ENCODE results near the gene BLTP2.
A peak's percentile ranks its signal among the peaks of the same experiment; 100 is the strongest.

BLTP2 gene

GRCh38 chr17:28623696-28624095, 21.3 kb downstream of the BLTP2 start:
- Histone ChIP-seq H3K4me3 (ENCODE audit: low read length in 2 of 2) (no peak overlapping the region), H3K27me3 (ENCODE audit: control insufficient read depth in 2 of 2, insufficient read depth in 2 of 2, low read length in 2 of 2) (no peaks in the 10 kb centered on the region), H3K36me3 (ENCODE audit: control insufficient read depth in 2 of 2, insufficient read depth in 2 of 2, low read length in 2 of 2) (peaks cover 74 to 77% of the 10 kb centered on the region in 2 donors), H3K9me3 (ENCODE audit: control insufficient read depth in 2 of 2, low read length in 2 of 2) (no peaks in the 10 kb centered on the region), H3K4me1 (ENCODE audit: control insufficient read depth in 2 of 2, insufficient read depth in 2 of 2, low read length in 2 of 2) (no peaks in the 10 kb centered on the region), H3K27ac (ENCODE audit: low read depth in 2 of 2, low read length in 2 of 2) (no peak overlapping the region), H3K9ac (ENCODE audit: low read depth in 1 of 2, low read length in 2 of 2) (no peak overlapping the region)

- no peak overlapping the region for H3K27ac ChIP-seq (ENCODE audit: low read depth in 2 of 2, low read length in 2 of 2)
- H3K27me3 ChIP-seq (ENCODE audit: control insufficient read depth in 2 of 2, insufficient read depth in 2 of 2, low read length in 2 of 2), result no peaks in the 10 kb centered on the region
- no peak overlapping the region for H3K4me3 ChIP-seq (ENCODE audit: low read length in 2 of 2)
- H3K36me3 ChIP-seq (ENCODE audit: control insufficient read depth in 2 of 2, insufficient read depth in 2 of 2, low read length in 2 of 2), result peaks cover 79 to 80% of the 10 kb centered on the region in 2 donors
- H3K9me3 ChIP-seq (ENCODE audit: control insufficient read depth in 2 of 2, low read length in 2 of 2), result no peaks in the 10 kb centered on the region
- no peaks in the 10 kb centered on the region for H3K4me1 ChIP-seq (ENCODE audit: control insufficient read depth in 2 of 2, insufficient read depth in 2 of 2, low read length in 2 of 2)
- no peak overlapping the region for H3K9ac ChIP-seq (ENCODE audit: low read depth in 1 of 2, low read length in 2 of 2)
Observed at GRCh38 chr17:28622186-28622585, 22.8 kb downstream of the BLTP2 start.

GRCh38 chr17:28620010-28620409, 24.9 kb downstream of the BLTP2 start:
- Histone ChIP-seq H3K27ac (ENCODE audit: low read depth in 2 of 2, low read length in 2 of 2) (no peak overlapping the region), H3K27me3 (ENCODE audit: control insufficient read depth in 2 of 2, insufficient read depth in 2 of 2, low read length in 2 of 2) (no peaks in the 10 kb centered on the region), H3K4me3 (ENCODE audit: low read length in 2 of 2) (no peak overlapping the region), H3K4me1 (ENCODE audit: control insufficient read depth in 2 of 2, insufficient read depth in 2 of 2, low read length in 2 of 2) (no peaks in the 10 kb centered on the region), H3K9me3 (ENCODE audit: control insufficient read depth in 2 of 2, low read length in 2 of 2) (no peaks in the 10 kb centered on the region), H3K36me3 (ENCODE audit: control insufficient read depth in 2 of 2, insufficient read depth in 2 of 2, low read length in 2 of 2) (peaks cover 89 to 90% of the 10 kb centered on the region in 2 donors), H3K9ac (ENCODE audit: low read depth in 1 of 2, low read length in 2 of 2) (no peak overlapping the region)

- peaks cover 86% of the 10 kb centered on the region in 2 donors for H3K36me3 ChIP-seq (ENCODE audit: control insufficient read depth in 2 of 2, insufficient read depth in 2 of 2, low read length in 2 of 2)
- no peak overlapping the region for H3K27ac ChIP-seq (ENCODE audit: low read depth in 2 of 2, low read length in 2 of 2)
- no peaks in the 10 kb centered on the region for H3K27me3 ChIP-seq (ENCODE audit: control insufficient read depth in 2 of 2, insufficient read depth in 2 of 2, low read length in 2 of 2)
- H3K9ac ChIP-seq (ENCODE audit: low read depth in 1 of 2, low read length in 2 of 2), result no peak overlapping the region
- no peaks in the 10 kb centered on the region for H3K9me3 ChIP-seq (ENCODE audit: control insufficient read depth in 2 of 2, low read length in 2 of 2)
- no peak overlapping the region for H3K4me3 ChIP-seq (ENCODE audit: low read length in 2 of 2)
- H3K4me1 ChIP-seq (ENCODE audit: control insufficient read depth in 2 of 2, insufficient read depth in 2 of 2, low read length in 2 of 2), result no peaks in the 10 kb centered on the region
Observed at GRCh38 chr17:28618464-28618863, 26.5 kb downstream of the BLTP2 start.

- Histone ChIP-seq H3K27ac (ENCODE audit: low read depth in 2 of 2, low read length in 2 of 2) (no peak overlapping the region), H3K36me3 (ENCODE audit: control insufficient read depth in 2 of 2, insufficient read depth in 2 of 2, low read length in 2 of 2) (peaks cover 65 to 70% of the 10 kb centered on the region in 2 donors), H3K9ac (ENCODE audit: low read depth in 1 of 2, low read length in 2 of 2) (no peak overlapping the region)
Observed at GRCh38 chr17:28616281-28616680, 28.7 kb downstream of the BLTP2 start.

GRCh38 chr17:28615260-28615940, 29.6 kb downstream of the BLTP2 start:
- Histone ChIP-seq H3K4me1 (ENCODE audit: control insufficient read depth in 2 of 2, insufficient read depth in 2 of 2, low read length in 2 of 2) (peaks cover 0 to 8% of the 10 kb centered on the region in 2 donors), H3K9me3 (ENCODE audit: control insufficient read depth in 2 of 2, low read length in 2 of 2) (no peaks in the 10 kb centered on the region), H3K27me3 (ENCODE audit: control insufficient read depth in 2 of 2, insufficient read depth in 2 of 2, low read length in 2 of 2) (no peaks in the 10 kb centered on the region), H3K36me3 (ENCODE audit: control insufficient read depth in 2 of 2, insufficient read depth in 2 of 2, low read length in 2 of 2) (peaks cover 56 to 62% of the 10 kb centered on the region in 2 donors), H3K4me3 (ENCODE audit: low read length in 2 of 2) (no peak overlapping the region), H3K27ac (ENCODE audit: low read depth in 2 of 2, low read length in 2 of 2) (no peak overlapping the region), H3K9ac (ENCODE audit: low read depth in 1 of 2, low read length in 2 of 2) (no peak overlapping the region)

More at GRCh38 chr17:28616281-28616680, 28.7 kb downstream of the BLTP2 start:
- Histone ChIP-seq H3K27me3 (ENCODE audit: control insufficient read depth in 2 of 2, insufficient read depth in 2 of 2, low read length in 2 of 2) (no peaks in the 10 kb centered on the region), H3K4me1 (ENCODE audit: control insufficient read depth in 2 of 2, insufficient read depth in 2 of 2, low read length in 2 of 2) (peaks cover 0 to 3% of the 10 kb centered on the region in 2 donors), H3K4me3 (ENCODE audit: low read length in 2 of 2) (no peak overlapping the region), H3K9me3 (ENCODE audit: control insufficient read depth in 2 of 2, low read length in 2 of 2) (no peaks in the 10 kb centered on the region)

GRCh38 chr17:28613931-28614381, 31.0 kb downstream of the BLTP2 start, which contains the start of gene RSKR:
Gene RSKR, minus strand, starts transcription at chr17:28614185. Its CDS starts 24 bp downstream, at chr17:28614161.
- H3K9me3 ChIP-seq (ENCODE audit: control insufficient read depth in 2 of 2, low read length in 2 of 2), result no peaks in the 10 kb centered on the region
- no peak within 1 kb of the TSS for H3K4me3 ChIP-seq (ENCODE audit: low read length in 2 of 2)
- H3K36me3 ChIP-seq (ENCODE audit: control insufficient read depth in 2 of 2, insufficient read depth in 2 of 2, low read length in 2 of 2), result peaks cover 44 to 49% of the 10 kb centered on the region in 2 donors
- no peak within 1 kb of the TSS for H3K9ac ChIP-seq (ENCODE audit: low read depth in 1 of 2, low read length in 2 of 2)
- no peak within 1 kb of the TSS for H3K27ac ChIP-seq (ENCODE audit: low read depth in 2 of 2, low read length in 2 of 2)
- no peaks in the 10 kb centered on the region for H3K27me3 ChIP-seq (ENCODE audit: control insufficient read depth in 2 of 2, insufficient read depth in 2 of 2, low read length in 2 of 2)
- peaks cover 0 to 12% of the 10 kb centered on the region in 2 donors for H3K4me1 ChIP-seq (ENCODE audit: control insufficient read depth in 2 of 2, insufficient read depth in 2 of 2, low read length in 2 of 2)

- peaks cover 36 to 41% of the 10 kb centered on the region in 2 donors for H3K36me3 ChIP-seq (ENCODE audit: control insufficient read depth in 2 of 2, insufficient read depth in 2 of 2, low read length in 2 of 2)
- H3K9me3 ChIP-seq (ENCODE audit: control insufficient read depth in 2 of 2, low read length in 2 of 2), result no peaks in the 10 kb centered on the region
- H3K27me3 ChIP-seq (ENCODE audit: control insufficient read depth in 2 of 2, insufficient read depth in 2 of 2, low read length in 2 of 2), result no peaks in the 10 kb centered on the region
- H3K27ac ChIP-seq (ENCODE audit: low read depth in 2 of 2, low read length in 2 of 2), result no peak overlapping the region
- no peak overlapping the region for H3K9ac ChIP-seq (ENCODE audit: low read depth in 1 of 2, low read length in 2 of 2)
- H3K4me1 ChIP-seq (ENCODE audit: control insufficient read depth in 2 of 2, insufficient read depth in 2 of 2, low read length in 2 of 2), result peaks cover 0 to 12% of the 10 kb centered on the region in 2 donors
- no peak overlapping the region for H3K4me3 ChIP-seq (ENCODE audit: low read length in 2 of 2)
Observed at GRCh38 chr17:28612936-28613872, 31.8 kb downstream of the BLTP2 start.

- H3K27ac ChIP-seq (ENCODE audit: low read depth in 2 of 2, low read length in 2 of 2), result no peak overlapping the region
Observed at GRCh38 chr17:28612531-28612930, 32.4 kb downstream of the BLTP2 start.

GRCh38 chr17:28610376-28610775, 34.6 kb downstream of the BLTP2 start:
- H3K9me3 ChIP-seq (ENCODE audit: control insufficient read depth in 2 of 2, low read length in 2 of 2), result no peaks in the 10 kb centered on the region
- peaks cover 12 to 18% of the 10 kb centered on the region in 2 donors for H3K36me3 ChIP-seq (ENCODE audit: control insufficient read depth in 2 of 2, insufficient read depth in 2 of 2, low read length in 2 of 2)

More at GRCh38 chr17:28612531-28612930, 32.4 kb downstream of the BLTP2 start:
- Histone ChIP-seq H3K4me1 (ENCODE audit: control insufficient read depth in 2 of 2, insufficient read depth in 2 of 2, low read length in 2 of 2) (peaks cover 0 to 12% of the 10 kb centered on the region in 2 donors), H3K9me3 (ENCODE audit: control insufficient read depth in 2 of 2, low read length in 2 of 2) (no peaks in the 10 kb centered on the region), H3K9ac (ENCODE audit: low read depth in 1 of 2, low read length in 2 of 2) (no peak overlapping the region), H3K36me3 (ENCODE audit: control insufficient read depth in 2 of 2, insufficient read depth in 2 of 2, low read length in 2 of 2) (peaks cover 34 to 39% of the 10 kb centered on the region in 2 donors), H3K4me3 (ENCODE audit: low read length in 2 of 2) (no peak overlapping the region), H3K27me3 (ENCODE audit: control insufficient read depth in 2 of 2, insufficient read depth in 2 of 2, low read length in 2 of 2) (no peaks in the 10 kb centered on the region)

More at GRCh38 chr17:28610376-28610775, 34.6 kb downstream of the BLTP2 start:
- Histone ChIP-seq H3K4me1 (ENCODE audit: control insufficient read depth in 2 of 2, insufficient read depth in 2 of 2, low read length in 2 of 2) (peaks cover 0 to 12% of the 10 kb centered on the region in 2 donors), H3K27ac (ENCODE audit: low read depth in 2 of 2, low read length in 2 of 2) (peak overlapping the region in 1 of 2 donors; percentile 51), H3K27me3 (ENCODE audit: control insufficient read depth in 2 of 2, insufficient read depth in 2 of 2, low read length in 2 of 2) (no peaks in the 10 kb centered on the region), H3K4me3 (ENCODE audit: low read length in 2 of 2) (no peak overlapping the region), H3K9ac (ENCODE audit: low read depth in 1 of 2, low read length in 2 of 2) (no peak overlapping the region)

Measured in mucosa of rectum (tissue), 2 donors.